ENCODE measurements around the gene TRIM25.

The TRIM25 gene

GRCh38 chr17:56896217-56896967 lies 17.5 kb downstream of the TRIM25 start:
- no peak for DNase-seq (ENCODE audit: low spot score)

- DNase-seq (ENCODE audit: low spot score) = no peak
These were observed 18.9 kb downstream of the TRIM25 start for GRCh38 chr17:56894859-56895455.

GRCh38 chr17:56893503-56893902 lies 20.3 kb downstream of the TRIM25 start:
- DNase-seq (ENCODE audit: low spot score) = no peak

- no peak for DNase-seq (ENCODE audit: low spot score)
These were observed 21.5 kb downstream of the TRIM25 start for GRCh38 chr17:56892333-56892732.

- DNase-seq (ENCODE audit: low spot score) = no peak
These were observed 22.1 kb downstream of the TRIM25 start for GRCh38 chr17:56891751-56892150.

- peak; percentile 23 for DNase-seq (ENCODE audit: low spot score)
These were observed 22.8 kb downstream of the TRIM25 start for GRCh38 chr17:56890906-56891674.

- no peak for DNase-seq (ENCODE audit: low spot score)
These were observed 23.5 kb downstream of the TRIM25 start for GRCh38 chr17:56890390-56890789.

- no peak for DNase-seq (ENCODE audit: low spot score)
These were observed 26.0 kb downstream of the TRIM25 start for GRCh38 chr17:56887552-56888467.

GRCh38 chr17:56887105-56887504 lies 26.7 kb downstream of the TRIM25 start:
- no peak for DNase-seq (ENCODE audit: low spot score)

GRCh38 chr17:56886288-56886731 lies 27.5 kb downstream of the TRIM25 start:
- DNase-seq (ENCODE audit: low spot score) = no peak

- DNase-seq (ENCODE audit: low spot score) = no peak
These were observed 28.6 kb downstream of the TRIM25 start for GRCh38 chr17:56885312-56885657.

- no peak for DNase-seq (ENCODE audit: low spot score)
These were observed 29.2 kb downstream of the TRIM25 start for GRCh38 chr17:56884483-56885311.

- no peak for DNase-seq (ENCODE audit: low spot score)
These were observed 30.2 kb downstream of the TRIM25 start for GRCh38 chr17:56883616-56884015.

GRCh38 chr17:56881685-56882295 lies 32.1 kb downstream of the TRIM25 start:
- no peak for DNase-seq (ENCODE audit: low spot score)

GRCh38 chr17:56880571-56880970 lies 33.3 kb downstream of the TRIM25 start:
- no peak for DNase-seq (ENCODE audit: low spot score)

GRCh38 chr17:56880133-56880532 lies 33.7 kb downstream of the TRIM25 start:
- no peak for DNase-seq (ENCODE audit: low spot score)

GRCh38 chr17:56879280-56879679 lies 34.6 kb downstream of the TRIM25 start:
- no peak for DNase-seq (ENCODE audit: low spot score)

GRCh38 chr17:56876766-56877179 lies 37.1 kb downstream of the TRIM25 start:
- DNase-seq (ENCODE audit: low spot score) = no peak

- DNase-seq (ENCODE audit: low spot score) = no peak
These were observed 43.7 kb downstream of the TRIM25 start for GRCh38 chr17:56870081-56870651.

- no peak for DNase-seq (ENCODE audit: low spot score)
These were observed 45.1 kb downstream of the TRIM25 start for GRCh38 chr17:56868716-56869115.

Data from putamen (tissue), 1 donor.